Liver (tissue), 9 donors: ENCODE measurements around the gene CPS1. TPM values are rescaled to one million over a fixed set of nuclear protein-coding genes. Genes with fewer than 3 reads are reported as not detected.

ENCODE experiments used
- DNase-seq: peaks from one replicate; pipeline ENCODE4 v3.0.0-alpha.2; 2017; ENCODE audit warnings: low spot score
- H3K27ac ChIP-seq, 2 donors: one replicate each; pipeline ENCODE4 v1.7.0; 2013; ENCODE audit warnings: inconsistent platforms in 2 of 2, low read length in 2 of 2, control low read depth in 1 of 2, low read depth in 1 of 2, mild to moderate bottlenecking in 1 of 2
- H3K27me3 ChIP-seq, 4 donors: one replicate each; pipeline versions ENCODE4 v1.6.1 to v1.7.0; 2013; ENCODE audit warnings: low read length in 3 of 4, inconsistent platforms in 1 of 4, mild to moderate bottlenecking in 1 of 4, moderate library complexity in 1 of 4; ENCODE audit not compliant: control insufficient read depth in 4 of 4, insufficient read depth in 4 of 4
- H3K36me3 ChIP-seq, 4 donors: one replicate each; pipeline versions ENCODE4 v1.6.1 to v1.7.0; 2013; ENCODE audit warnings: low read length in 3 of 4, mild to moderate bottlenecking in 3 of 4, low read depth in 1 of 4, moderate library complexity in 1 of 4; ENCODE audit not compliant: control insufficient read depth in 4 of 4, insufficient read depth in 3 of 4
- H3K4me1 ChIP-seq, 4 donors: one replicate each; pipeline versions ENCODE4 v1.6.1 to v1.7.0; 2013; ENCODE audit warnings: low read length in 3 of 4, mild to moderate bottlenecking in 3 of 4, moderate library complexity in 1 of 4; ENCODE audit not compliant: control insufficient read depth in 4 of 4, insufficient read depth in 4 of 4
- H3K4me3 ChIP-seq, 3 donors: one replicate each; pipeline versions ENCODE4 v1.6.1 to v1.7.0; 2013; ENCODE audit warnings: low read length in 3 of 3, control low read depth in 1 of 3, low read depth in 1 of 3, mild to moderate bottlenecking in 1 of 3
- H3K9ac ChIP-seq, 2 donors: one replicate each; pipeline ENCODE4 v1.7.0; 2013; ENCODE audit warnings: low read length in 2 of 2, mild to moderate bottlenecking in 2 of 2, moderate library complexity in 2 of 2, control low read depth in 1 of 2, low read depth in 1 of 2
- H3K9me3 ChIP-seq, 4 donors: one replicate each; pipeline versions ENCODE4 v1.6.1 to v1.7.0; 2013; ENCODE audit warnings: low read length in 3 of 4; ENCODE audit not compliant: control insufficient read depth in 4 of 4
- EGR1 ChIP-seq, 2 donors: IDR thresholded peaks; 2 replicates each; pipeline ENCODE4 v1.6.1; 2016 to 2018; ENCODE audit warnings: antibody characterized with exemption in 2 of 2, low read depth in 2 of 2
- FOXA1 ChIP-seq: IDR thresholded peaks from 2 replicates; pipeline ENCODE4 v1.6.1; 2016; ENCODE audit warnings: antibody characterized with exemption
- FOXA2 ChIP-seq: IDR thresholded peaks from 2 replicates; pipeline ENCODE4 v1.6.1; 2016; ENCODE audit warnings: antibody characterized with exemption
- GABPA ChIP-seq, 2 donors: IDR thresholded peaks in 1 of 2; conservative IDR thresholded peaks in 1 of 2; 2 replicates each; pipeline ENCODE4 v1.6.1; 2016; ENCODE audit warnings: antibody characterized with exemption in 2 of 2, mild to moderate bottlenecking in 1 of 2, moderate library complexity in 1 of 2
- HNF4A ChIP-seq, 2 donors: conservative IDR thresholded peaks; 2 replicates each; pipeline ENCODE4 v1.6.1; 2016; ENCODE audit warnings: antibody characterized with exemption in 2 of 2, mild to moderate bottlenecking in 2 of 2
- HNF4G ChIP-seq: IDR thresholded peaks from 2 replicates; pipeline ENCODE4 v1.6.1; 2016; ENCODE audit warnings: antibody characterized with exemption
- JUND ChIP-seq, 2 donors: IDR thresholded peaks; 2 replicates each; pipeline ENCODE4 v1.6.1; 2016; ENCODE audit warnings: antibody characterized with exemption in 2 of 2
- NR2F2 ChIP-seq: IDR thresholded peaks from 2 replicates; pipeline ENCODE4 v1.6.1; 2016; ENCODE audit warnings: antibody characterized with exemption
- RAD21 ChIP-seq, 2 donors: IDR thresholded peaks; 2 replicates each; pipeline ENCODE4 v1.6.1; 2016; ENCODE audit warnings: antibody characterized with exemption in 2 of 2, mild to moderate bottlenecking in 2 of 2
- REST ChIP-seq: IDR thresholded peaks from 2 replicates; pipeline ENCODE4 v1.6.1; 2016; ENCODE audit warnings: antibody characterized with exemption, mild to moderate bottlenecking
- RXRA ChIP-seq, 2 donors: IDR thresholded peaks; 2 replicates each; pipeline ENCODE4 v1.6.1; 2017 to 2018; ENCODE audit warnings: antibody characterized with exemption in 2 of 2, mild to moderate bottlenecking in 1 of 2
- SP1 ChIP-seq: IDR thresholded peaks from 2 replicates; pipeline ENCODE4 v1.6.1; 2018; ENCODE audit warnings: antibody characterized with exemption, mild to moderate bottlenecking
- TAF1 ChIP-seq: conservative IDR thresholded peaks from 2 replicates; pipeline ENCODE4 v1.6.1; 2016; ENCODE audit warnings: antibody characterized with exemption, mild to moderate bottlenecking
- YY1 ChIP-seq: IDR thresholded peaks from 2 replicates; pipeline ENCODE4 v1.6.1; 2016; ENCODE audit warnings: antibody characterized with exemption, mild to moderate bottlenecking
- WGBS: extraction: QIAGEN DNeasy Blood & Tissue Kit; methylation state at CpG from one replicate; pipeline ENCODE4 v1.1.7; 2013; 5-methylcytosine and 5-hydroxymethylcytosine counted together
- polyA plus RNA-seq, 2 donors: library from polyadenylated mRNA; stranded (reverse) in 1 of 2; unstranded in 1 of 2; fragments of 200-250 nt in 1 of 2; fragments of >200 nt in 1 of 2; fragmentation: Nextera tagmentation in 1 of 2; extraction: Ambion mirVana in 1 of 2; gene quantifications; one replicate each; pipeline versions ENCODE4 v1.2.1 to v1.2.3, GENCODE V29; 2013 to 2015
- total RNA-seq, 2 donors: library from RNA; depleted of rRNA; stranded (reverse); fragments of >200 nt; gene quantifications; one replicate each; pipeline ENCODE4 v1.2.3, GENCODE V29; 2014
- TF ChIP-seq, protein P1 (sequence below): fragments of 150-350 bp; IDR thresholded peaks from 2 replicates; pipeline ENCODE4 v1.5.1; 2017; ENCODE audit warnings: improper control_type of control experiment, low read depth, low read length; ENCODE audit not compliant: missing input control
- TF ChIP-seq, protein P2 (sequence below): IDR thresholded peaks from 2 replicates; pipeline ENCODE4 v1.6.1; 2016; ENCODE audit warnings: antibody characterized with exemption
- TF ChIP-seq, protein P3 (sequence below): IDR thresholded peaks from 2 replicates; pipeline ENCODE4 v1.6.1; 2016; ENCODE audit warnings: antibody characterized with exemption
- TF ChIP-seq, protein P4 (sequence below): IDR thresholded peaks from 2 replicates; pipeline ENCODE4 v1.6.1; 2016; ENCODE audit warnings: antibody characterized with exemption
- donor health status: healthy.
- donor health status: healthy.
- donor health status: healthy.
- donor health status: healthy.
- donor health status: healthy.

Gene CPS1
- total and polyA plus RNA-seq, 4 donors, result 469 to 930 (median 575) TPM

DNA sequence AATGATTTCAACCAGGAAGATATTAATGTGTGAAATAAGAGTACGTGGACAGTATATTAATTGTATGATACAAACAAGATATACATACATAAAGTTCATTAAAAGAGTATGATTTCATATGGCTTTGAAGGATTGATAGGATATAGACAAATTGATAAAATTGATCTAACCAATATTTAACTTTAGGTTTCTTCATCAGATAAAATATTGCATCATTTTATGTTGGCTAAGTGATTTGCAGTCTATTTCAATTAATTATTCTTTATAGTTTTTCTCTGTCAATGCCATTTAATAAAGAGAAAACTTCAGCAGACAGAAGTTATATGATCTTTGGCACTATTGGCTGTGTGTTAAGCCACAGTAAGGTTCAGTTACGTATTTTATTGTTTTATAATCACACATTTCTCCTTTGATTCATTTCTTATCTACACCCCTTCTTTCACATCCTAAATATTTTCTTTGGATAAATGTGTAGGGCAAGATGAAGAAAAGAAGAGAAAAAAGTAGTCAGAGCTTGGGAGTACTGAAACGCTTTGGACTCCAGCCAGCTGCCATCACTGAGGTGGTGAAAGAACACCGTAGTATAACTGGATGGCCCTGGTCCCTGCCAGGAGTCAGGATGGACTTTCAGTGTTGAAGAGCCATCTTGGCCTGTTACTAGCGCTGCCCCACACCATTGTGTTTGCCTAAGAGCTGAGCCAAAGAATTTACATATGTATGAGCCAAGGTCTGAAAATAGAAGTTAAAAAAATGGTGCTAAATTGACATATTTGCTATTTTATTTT lies 9.8 kb upstream of the CPS1 start:
- 42% methylated on average over 5 of the region's 5 CpGs for WGBS
- no peaks in the 10 kb centered on the region for H3K36me3 ChIP-seq
- no peaks in the 10 kb centered on the region for H3K27me3 ChIP-seq
- H3K27ac ChIP-seq, result peak overlapping the region in 1 of 2 donors; percentile 23
- no peak overlapping the region for H3K4me3 ChIP-seq
- peaks cover 6 to 51% (median 44%) of the 10 kb centered on the region in 4 donors for H3K4me1 ChIP-seq
- TF ChIP-seq YY1, result peak; percentile 97
- TF ChIP-seq, protein P1, sequence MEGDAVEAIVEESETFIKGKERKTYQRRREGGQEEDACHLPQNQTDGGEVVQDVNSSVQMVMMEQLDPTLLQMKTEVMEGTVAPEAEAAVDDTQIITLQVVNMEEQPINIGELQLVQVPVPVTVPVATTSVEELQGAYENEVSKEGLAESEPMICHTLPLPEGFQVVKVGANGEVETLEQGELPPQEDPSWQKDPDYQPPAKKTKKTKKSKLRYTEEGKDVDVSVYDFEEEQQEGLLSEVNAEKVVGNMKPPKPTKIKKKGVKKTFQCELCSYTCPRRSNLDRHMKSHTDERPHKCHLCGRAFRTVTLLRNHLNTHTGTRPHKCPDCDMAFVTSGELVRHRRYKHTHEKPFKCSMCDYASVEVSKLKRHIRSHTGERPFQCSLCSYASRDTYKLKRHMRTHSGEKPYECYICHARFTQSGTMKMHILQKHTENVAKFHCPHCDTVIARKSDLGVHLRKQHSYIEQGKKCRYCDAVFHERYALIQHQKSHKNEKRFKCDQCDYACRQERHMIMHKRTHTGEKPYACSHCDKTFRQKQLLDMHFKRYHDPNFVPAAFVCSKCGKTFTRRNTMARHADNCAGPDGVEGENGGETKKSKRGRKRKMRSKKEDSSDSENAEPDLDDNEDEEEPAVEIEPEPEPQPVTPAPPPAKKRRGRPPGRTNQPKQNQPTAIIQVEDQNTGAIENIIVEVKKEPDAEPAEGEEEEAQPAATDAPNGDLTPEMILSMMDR, result no peak
- TF ChIP-seq JUND (IDR thresholded peaks at IDR 0.05), result no peak
- TF ChIP-seq HNF4G, result no peak
- TF ChIP-seq, protein P2, sequence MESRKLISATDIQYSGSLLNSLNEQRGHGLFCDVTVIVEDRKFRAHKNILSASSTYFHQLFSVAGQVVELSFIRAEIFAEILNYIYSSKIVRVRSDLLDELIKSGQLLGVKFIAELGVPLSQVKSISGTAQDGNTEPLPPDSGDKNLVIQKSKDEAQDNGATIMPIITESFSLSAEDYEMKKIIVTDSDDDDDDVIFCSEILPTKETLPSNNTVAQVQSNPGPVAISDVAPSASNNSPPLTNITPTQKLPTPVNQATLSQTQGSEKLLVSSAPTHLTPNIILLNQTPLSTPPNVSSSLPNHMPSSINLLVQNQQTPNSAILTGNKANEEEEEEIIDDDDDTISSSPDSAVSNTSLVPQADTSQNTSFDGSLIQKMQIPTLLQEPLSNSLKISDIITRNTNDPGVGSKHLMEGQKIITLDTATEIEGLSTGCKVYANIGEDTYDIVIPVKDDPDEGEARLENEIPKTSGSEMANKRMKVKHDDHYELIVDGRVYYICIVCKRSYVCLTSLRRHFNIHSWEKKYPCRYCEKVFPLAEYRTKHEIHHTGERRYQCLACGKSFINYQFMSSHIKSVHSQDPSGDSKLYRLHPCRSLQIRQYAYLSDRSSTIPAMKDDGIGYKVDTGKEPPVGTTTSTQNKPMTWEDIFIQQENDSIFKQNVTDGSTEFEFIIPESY, result peak; percentile 39
- TF ChIP-seq, protein P3, sequence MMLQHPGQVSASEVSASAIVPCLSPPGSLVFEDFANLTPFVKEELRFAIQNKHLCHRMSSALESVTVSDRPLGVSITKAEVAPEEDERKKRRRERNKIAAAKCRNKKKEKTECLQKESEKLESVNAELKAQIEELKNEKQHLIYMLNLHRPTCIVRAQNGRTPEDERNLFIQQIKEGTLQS, result peak; percentile 43
- TF ChIP-seq, protein P4, sequence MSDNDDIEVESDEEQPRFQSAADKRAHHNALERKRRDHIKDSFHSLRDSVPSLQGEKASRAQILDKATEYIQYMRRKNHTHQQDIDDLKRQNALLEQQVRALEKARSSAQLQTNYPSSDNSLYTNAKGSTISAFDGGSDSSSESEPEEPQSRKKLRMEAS, result peak; percentile 13
- TF ChIP-seq RAD21 (IDR thresholded peaks at IDR 0.05), result peak; percentile 15 to 43
- no peak for TF ChIP-seq FOXA1
- peak; percentile 75 to 80 for TF ChIP-seq HNF4A (conservative IDR thresholded peaks at IDR 0.05)
- no peak for TF ChIP-seq EGR1 (IDR thresholded peaks at IDR 0.05; ENCODE audit: low read depth in 2 of 2)
- peak; percentile 51 to 58 for TF ChIP-seq RXRA (IDR thresholded peaks at IDR 0.05)
- no peak for TF ChIP-seq GABPA (IDR thresholded peaks at IDR 0.05 in 1 of 2, conservative IDR thresholded peaks at IDR 0.05 in 1 of 2)
- no peak for TF ChIP-seq REST
- TF ChIP-seq NR2F2, result no peak
- TF ChIP-seq SP1, result peak; percentile 66
- peak; percentile 38 for TF ChIP-seq FOXA2
- TF ChIP-seq TAF1, result no peak
- no peak overlapping the region for H3K9ac ChIP-seq
- H3K9me3 ChIP-seq, result no peaks in the 10 kb centered on the region
- no peak for DNase-seq
